ENCODE measurements around the gene RNU1-2.
"Not testable (repeated sequence)": the region's sequence is repeated elsewhere in the genome, so short reads cannot be mapped to it uniquely, and the experiment has no call there.

Gene RNU1-2

GRCh38 chr1:16927256-16927655, 31.5 kb downstream of the RNU1-2 start:
- DNase-seq, result no peak

GRCh38 chr1:16927711-16928485, 32.1 kb downstream of the RNU1-2 start:
- DNase-seq, result no peak

GRCh38 chr1:16929146-16930041, 33.6 kb downstream of the RNU1-2 start:
- DNase-seq, result not testable (repeated sequence)

- DNase-seq, result not testable (repeated sequence)
Observed at GRCh38 chr1:16931206-16931934, 35.6 kb downstream of the RNU1-2 start.

- not testable (repeated sequence) for DNase-seq
Observed at GRCh38 chr1:16933945-16934344, 38.2 kb downstream of the RNU1-2 start.

- not testable (repeated sequence) for DNase-seq
Observed at GRCh38 chr1:16936580-16936979, 40.8 kb downstream of the RNU1-2 start.

- DNase-seq, result no peak
Observed at GRCh38 chr1:16938351-16939321, 42.9 kb downstream of the RNU1-2 start.

GRCh38 chr1:16939386-16940180, 43.8 kb downstream of the RNU1-2 start:
- DNase-seq, result not testable (repeated sequence)

GRCh38 chr1:16944038-16944437, 48.3 kb downstream of the RNU1-2 start:
- DNase-seq, result no peak

GRCh38 chr1:16945512-16945911, 49.7 kb downstream of the RNU1-2 start:
- not testable (repeated sequence) for DNase-seq

Data from AML-193 (cell line).